WTC11 (cell line): ENCODE data around the gene CLN6. TPM values are rescaled to one million over a fixed set of nuclear protein-coding genes. Genes with fewer than 3 reads are reported as not detected.

Source experiments
- ATAC-seq: fragments of 200-7000 bp; cut with Tn5 transposase; 2 replicates; pipeline ENCODE4 v1.10.0; 2021; ENCODE audit warnings: mild to moderate bottlenecking, moderate library complexity
- CTCF ChIA-PET: fragments of 300-600 bp; sonication (Branson Sonifier 250); formaldehyde crosslinking; loops from one replicate; lab custom pipeline; 2021; ENCODE audit warnings: antibody characterized with exemption; lab: Charles Lee
- POLR2A ChIA-PET: fragments of 350-600 bp; sonication (Branson Sonifier 250); formaldehyde crosslinking; loops from one replicate; lab custom pipeline; 2021; ENCODE audit warnings: antibody characterized with exemption; lab: Charles Lee
- DNase-seq: peaks from one replicate; pipeline ENCODE4 v3.0.0; 2021; ENCODE audit warnings: low spot score
- H3K27ac Mint-ChIP-seq: 2 replicates; pipeline ENCODE4 v1.8.0; 2021; ENCODE audit warnings: mixed read lengths
- H3K27me3 Mint-ChIP-seq: 2 replicates; pipeline ENCODE4 v1.8.0; 2021; ENCODE audit warnings: low read depth, mild to moderate bottlenecking, moderate library complexity, mixed read lengths
- H3K36me3 Mint-ChIP-seq: 2 replicates; pipeline ENCODE4 v1.8.0; 2021; ENCODE audit warnings: mixed read lengths
- H3K4me1 Mint-ChIP-seq: 2 replicates; pipeline ENCODE4 v1.8.0; 2022; ENCODE audit warnings: mixed read lengths
- H3K4me3 Mint-ChIP-seq: 2 replicates; pipeline ENCODE4 v1.8.0; 2021; ENCODE audit warnings: mild to moderate bottlenecking, moderate library complexity, mixed read lengths
- H3K9me3 Mint-ChIP-seq: 2 replicates; pipeline ENCODE4 v1.8.0; 2021; ENCODE audit warnings: mixed read lengths
- ATF1 ChIP-seq: sonication (generic); formaldehyde crosslinking; IDR thresholded peaks from 2 replicates; pipeline ENCODE4 v1.8.1; 2023; ENCODE audit warnings: mild to moderate bottlenecking, moderate library complexity, missing genetic modification reagents
- ATF6 ChIP-seq: sonication (generic); formaldehyde crosslinking; IDR thresholded peaks from 2 replicates; pipeline ENCODE4 v1.8.1; 2023; ENCODE audit warnings: mild to moderate bottlenecking, missing genetic modification reagents
- CTCF ChIP-seq: fragments of 200-600 bp; IDR thresholded peaks from 2 replicates; pipeline ENCODE4 v1.8.0; 2022; ENCODE audit warnings: antibody characterized with exemption
- FOXJ3 ChIP-seq: sonication (generic); formaldehyde crosslinking; IDR thresholded peaks from 2 replicates; pipeline ENCODE4 v1.9.0; 2021; ENCODE audit warnings: missing genetic modification reagents, mild to moderate bottlenecking, borderline replicate concordance
- KAT7 ChIP-seq: sonication (generic); formaldehyde crosslinking; IDR thresholded peaks from 2 replicates; pipeline ENCODE4 v1.8.1; 2023; ENCODE audit warnings: missing genetic modification reagents, mild to moderate bottlenecking, borderline replicate concordance
- MAX ChIP-seq: sonication (generic); formaldehyde crosslinking; IDR thresholded peaks from 2 replicates; pipeline ENCODE4 v1.8.0; 2022; ENCODE audit warnings: mild to moderate bottlenecking, missing genetic modification reagents
- MLX ChIP-seq: sonication (generic); formaldehyde crosslinking; IDR thresholded peaks from 2 replicates; pipeline ENCODE4 v1.8.1; 2023; ENCODE audit warnings: mild to moderate bottlenecking, missing genetic modification reagents, moderate library complexity
- PRRX2 ChIP-seq: fragments of 250-450 bp; sonication (Bioruptor Pico); IDR thresholded peaks from 2 replicates; pipeline ENCODE4 v1.8.0; 2021; ENCODE audit warnings: mild to moderate bottlenecking
- STAT6 ChIP-seq: sonication (generic); formaldehyde crosslinking; conservative IDR thresholded peaks from 2 replicates; pipeline ENCODE4 v1.8.1; 2023; ENCODE audit warnings: mild to moderate bottlenecking, low read depth, missing genetic modification reagents, moderate library complexity
- USF2 ChIP-seq: sonication (generic); formaldehyde crosslinking; IDR thresholded peaks from 2 replicates; pipeline ENCODE4 v1.8.1; 2023; ENCODE audit warnings: mild to moderate bottlenecking, missing genetic modification reagents, moderate library complexity
- ZBTB21 ChIP-seq: sonication (generic); formaldehyde crosslinking; IDR thresholded peaks from 2 replicates; pipeline ENCODE4 v1.8.1; 2023; ENCODE audit warnings: mild to moderate bottlenecking, missing genetic modification reagents, borderline replicate concordance
- ZNF281 ChIP-seq: sonication (generic); formaldehyde crosslinking; IDR thresholded peaks from 2 replicates; pipeline ENCODE4 v1.8.0; 2023; ENCODE audit warnings: mild to moderate bottlenecking, missing genetic modification reagents
- ZNF423 ChIP-seq: fragments of 250-450 bp; sonication (Bioruptor Pico); IDR thresholded peaks from 2 replicates; pipeline ENCODE4 v2.1.2; 2022; ENCODE audit warnings: mild to moderate bottlenecking, moderate library complexity
- total RNA-seq: library from RNA; stranded (reverse); gene quantifications from 3 replicates; pipeline ENCODE4 v1.2.3, GENCODE V29; 2021

The CLN6 gene
- total RNA-seq, 1 experiment from 2014 or later: 50.2 TPM

GRCh38 chr15:68218847-68219798 is 10.4 kb downstream of the CLN6 start:
- H3K36me3 Mint-ChIP-seq: peaks cover 55% of the 10 kb centered on the region
- no peaks in the 10 kb centered on the region for H3K4me1 Mint-ChIP-seq
- no peak overlapping the region for H3K27ac Mint-ChIP-seq

GRCh38 chr15:68218331-68218730 is 11.2 kb downstream of the CLN6 start:
- H3K27me3 Mint-ChIP-seq: no peaks in the 10 kb centered on the region
- H3K36me3 Mint-ChIP-seq: peaks cover 56% of the 10 kb centered on the region
- no peaks in the 10 kb centered on the region for H3K4me1 Mint-ChIP-seq
- DNase-seq: no peak
- no peak overlapping the region for H3K27ac Mint-ChIP-seq
- TF ChIP-seq KAT7: no peak
- no peak for TF ChIP-seq MAX (CRISPR knock-in tag)
- no peak for TF ChIP-seq ATF1 (CRISPR knock-in tag)
- TF ChIP-seq CTCF: no peak
- no peak for TF ChIP-seq MLX (CRISPR knock-in tag)
- no peak for TF ChIP-seq ZNF281 (CRISPR knock-in tag)
- TF ChIP-seq FOXJ3: no peak
- TF ChIP-seq ATF6 (CRISPR knock-in tag): no peak
- no peak for TF ChIP-seq ZNF423 (CRISPR knock-in tag)
- no peak for TF ChIP-seq PRRX2
- no peak for TF ChIP-seq STAT6 (CRISPR knock-in tag)
- no peak overlapping the region for H3K4me3 Mint-ChIP-seq
- no peak for ATAC-seq
- H3K9me3 Mint-ChIP-seq: peaks cover 10% of the 10 kb centered on the region
- ChIA-PET CTCF (no interaction called here), POLR2A (no interaction called here)

More at GRCh38 chr15:68218847-68219798, 10.4 kb downstream of the CLN6 start:
- POLR2A ChIA-PET: interaction anchor here (1.2 kb wide), 1 partner anchor 10 kb away, joined by 4 read pairs; no protein-coding TSS in a partner anchor
- H3K4me3 Mint-ChIP-seq: no peak overlapping the region
- TF ChIP-seq USF2 (CRISPR knock-in tag) (peak; percentile 70), ZBTB21 (no peak)
- TF ChIP-seq, all 79 proteins: peak for 1
- no peak for ATAC-seq
- Mint-ChIP-seq H3K27me3 (no peaks in the 10 kb centered on the region), H3K9me3 (peaks cover 10% of the 10 kb centered on the region)
- no peak for DNase-seq
- CTCF ChIA-PET: interaction anchor here (1.7 kb wide), 1 partner anchor 8 kb away, joined by 6 read pairs; no protein-coding TSS in a partner anchor
